Heart left ventricle (tissue), 16 donors: ENCODE data around the gene APOL4. TPM values are rescaled to one million over a fixed set of nuclear protein-coding genes. Genes with fewer than 3 reads are reported as not detected.

ENCODE experiments used
- ATAC-seq, 4 donors: fragments of 200-7000 bp; cut with Tn5 transposase; one replicate each; pipeline ENCODE4 v1.9.1; 2020 to 2022; ENCODE audit warnings: moderate library complexity in 4 of 4, mild to moderate bottlenecking in 3 of 4, moderate number of reproducible peaks in 1 of 4
- DNase-seq, 5 donors: peaks; one replicate each; pipeline ENCODE4 v3.0.0-alpha.2; 2020
- H3K27ac ChIP-seq, 12 donors: fragments of 200-600 bp; sonication (generic) in 4 of 12; one replicate each; pipeline versions ENCODE4 v1.5.0 to v1.8.0; 2016 to 2022; ENCODE audit warnings: mild to moderate bottlenecking in 2 of 12
- H3K27me3 ChIP-seq, 9 donors: fragments of 200-600 bp; sonication (generic) in 2 of 9; one replicate each; pipeline versions ENCODE4 v1.5.1 to v1.8.0; 2016 to 2022; ENCODE audit warnings: mild to moderate bottlenecking in 3 of 9
- H3K36me3 ChIP-seq, 9 donors: fragments of 200-600 bp; sonication (generic) in 2 of 9; one replicate each; pipeline versions ENCODE4 v1.5.0 to v1.8.0; 2018 to 2022; ENCODE audit warnings: mild to moderate bottlenecking in 2 of 9
- H3K4me1 ChIP-seq, 12 donors: fragments of 200-600 bp; sonication (generic) in 4 of 12; one replicate each; pipeline versions ENCODE4 v1.5.0 to v1.8.0; 2016 to 2022; ENCODE audit warnings: mild to moderate bottlenecking in 3 of 12
- H3K4me3 ChIP-seq, 12 donors: fragments of 200-600 bp; sonication (generic) in 4 of 12; one replicate each; pipeline versions ENCODE4 v1.5.0 to v1.8.0; 2017 to 2022; ENCODE audit warnings: mild to moderate bottlenecking in 9 of 12, moderate library complexity in 4 of 12
- H3K9me3 ChIP-seq, 12 donors: fragments of 200-600 bp; sonication (generic) in 4 of 12; one replicate each; pipeline versions ENCODE4 v1.5.0 to v1.8.0; 2016 to 2022; ENCODE audit warnings: mild to moderate bottlenecking in 1 of 12
- POLR2A ChIP-seq, 2 donors: fragments of 450-650 bp; IDR thresholded peaks; one replicate each; pipeline ENCODE4 v1.6.1; 2017; ENCODE audit warnings: antibody characterized with exemption in 2 of 2, mild to moderate bottlenecking in 2 of 2, moderate library complexity in 2 of 2
- WGBS, 4 donors: extraction: QIAGEN DNeasy Blood & Tissue Kit in 2 of 4; methylation state at CpG; one replicate each; pipeline versions ENCODE4 v1.1.5 to v1.1.7; 2013 to 2018; 5-methylcytosine and 5-hydroxymethylcytosine counted together
- intact Hi-C, 10 donors: fragments of 100-400 bp; cut with DNase I; formaldehyde crosslinking; loops; one replicate each; pipeline versions ENCODE4 v1.11.1 to v1.14.2; 2022
- polyA plus RNA-seq, 2 donors: library from polyadenylated mRNA; stranded (reverse); fragments of 200-250 nt; gene quantifications; one replicate each; pipeline ENCODE4 v1.2.3, GENCODE V29; 2013
- total RNA-seq, 9 donors: library from RNA; depleted of rRNA in 2 of 9; stranded (reverse); fragments of >200 nt in 2 of 9; fragmentation: NEBNext Ultra II Directional in 3 of 9; extraction: Animal tissue kit (Norgen Biotek cat#: 25700) in 3 of 9; gene quantifications; one replicate each; pipeline versions ENCODE4 v1.1.0 to v1.2.4, GENCODE V29; 2016 to 2023
- TF ChIP-seq, protein P1 (sequence below), 12 donors: fragments of 200-600 bp; sonication (generic) in 4 of 12; IDR thresholded peaks; one replicate each; pipeline versions ENCODE4 v1.5.0 to v1.8.0; 2018 to 2022; ENCODE audit warnings: antibody characterized with exemption in 12 of 12, mild to moderate bottlenecking in 5 of 12
- donor health status: ischemic (EF 13 %, LVEDD 7.1; RV severe dilation, severe dysfunction).
- donor health status: healthy with polysubstance abuse.
- donor health status: DM: no; HTN: yes; CAD: no.
- donor health status: DM: no; HTN: no; CAD: no.
- donor health status: ischemic (EF 25% LVEDD 6.9; RV normal size, moderate dysfunction).
- donor health status: ischemic (EF 25% LVEDD 5.7; RV mildly dilated, moderate dysfunction).
- donor health status: healthy.
- donor health status: DM: yes; HTN: yes; CAD: no.
- donor health status: ischemic (EF 35%, LVEDD 5.7; RV mildly dilated, moderate dysfunction).
- donor health status: nonischemic (EF 11% LVEDD 7.7; RV severe dilation, severe dysfunction).
- donor health status: DM: yes; HTN: yes; CAD: no.
- donor health status: PGD.
- donor health status: ischemic (EF 29% LVEDD 5.4; RV normal size, mild dysfunction).
- donor health status: nonischemic (EF 23%, LVEDD 6.1; RV moderate dilation, normal function).

The APOL4 gene
- total and polyA plus RNA-seq, 11 donors: 1.7 to 26.5 (median 4.0) TPM; not detected in 2

DNA sequence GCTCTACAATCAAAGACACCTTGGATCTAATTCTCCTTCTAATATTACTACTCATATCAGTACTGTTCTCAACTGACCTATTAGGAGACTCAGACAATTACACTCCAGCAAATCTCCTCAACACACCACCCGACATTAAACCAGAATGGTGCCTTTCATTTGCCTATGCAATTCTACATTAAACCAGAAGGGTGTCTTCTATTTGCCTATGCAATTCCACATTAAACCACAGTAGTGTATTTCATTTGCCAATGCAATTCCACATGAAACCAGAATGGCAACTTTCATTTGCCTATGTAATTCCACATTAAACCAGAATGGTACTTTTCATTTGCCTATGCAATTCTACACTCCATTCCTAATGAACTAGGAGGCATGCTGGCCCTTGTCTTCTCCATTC is 25.7 kb downstream of the APOL4 start:
- Histone ChIP-seq H3K27ac (no peak overlapping the region), H3K27me3 (no peaks in the 10 kb centered on the region), H3K9me3 (no peaks in the 10 kb centered on the region), H3K4me1 (peaks cover 0 to 8% (median 0%) of the 10 kb centered on the region in 12 donors), H3K4me3 (no peak overlapping the region), H3K36me3 (no peaks in the 10 kb centered on the region)
- no peak for TF ChIP-seq POLR2A (IDR thresholded peaks at IDR 0.05)
- TF ChIP-seq, protein P1, sequence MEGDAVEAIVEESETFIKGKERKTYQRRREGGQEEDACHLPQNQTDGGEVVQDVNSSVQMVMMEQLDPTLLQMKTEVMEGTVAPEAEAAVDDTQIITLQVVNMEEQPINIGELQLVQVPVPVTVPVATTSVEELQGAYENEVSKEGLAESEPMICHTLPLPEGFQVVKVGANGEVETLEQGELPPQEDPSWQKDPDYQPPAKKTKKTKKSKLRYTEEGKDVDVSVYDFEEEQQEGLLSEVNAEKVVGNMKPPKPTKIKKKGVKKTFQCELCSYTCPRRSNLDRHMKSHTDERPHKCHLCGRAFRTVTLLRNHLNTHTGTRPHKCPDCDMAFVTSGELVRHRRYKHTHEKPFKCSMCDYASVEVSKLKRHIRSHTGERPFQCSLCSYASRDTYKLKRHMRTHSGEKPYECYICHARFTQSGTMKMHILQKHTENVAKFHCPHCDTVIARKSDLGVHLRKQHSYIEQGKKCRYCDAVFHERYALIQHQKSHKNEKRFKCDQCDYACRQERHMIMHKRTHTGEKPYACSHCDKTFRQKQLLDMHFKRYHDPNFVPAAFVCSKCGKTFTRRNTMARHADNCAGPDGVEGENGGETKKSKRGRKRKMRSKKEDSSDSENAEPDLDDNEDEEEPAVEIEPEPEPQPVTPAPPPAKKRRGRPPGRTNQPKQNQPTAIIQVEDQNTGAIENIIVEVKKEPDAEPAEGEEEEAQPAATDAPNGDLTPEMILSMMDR (IDR thresholded peaks at IDR 0.05): no peak
- ATAC-seq: no peak
- intact Hi-C loops: no loop called here
- no peak for DNase-seq
- 0 to 65% (median 41%) methylated on average over 1 of the region's 1 CpG for WGBS, 4 donors

DNA sequence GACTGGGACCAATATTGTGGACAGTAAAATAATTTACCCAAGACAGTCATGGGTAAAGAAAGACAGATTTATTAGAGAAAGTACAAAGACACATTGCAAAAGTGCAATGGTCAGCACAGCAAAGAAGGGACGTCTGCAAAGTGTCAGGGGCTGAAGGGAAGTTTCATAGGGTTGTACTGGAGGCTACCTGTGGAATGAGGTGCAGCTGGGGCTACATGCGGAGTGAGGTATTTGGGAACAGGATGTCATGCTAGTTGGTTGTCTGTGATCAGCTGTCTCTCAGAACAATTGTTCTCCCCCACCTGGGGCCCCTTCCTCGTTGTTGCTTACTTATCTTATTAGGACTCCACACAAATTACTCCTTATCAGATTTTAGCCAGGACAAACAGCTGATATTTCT is 29.7 kb downstream of the APOL4 start:
- TF ChIP-seq POLR2A (IDR thresholded peaks at IDR 0.05): no peak
- TF ChIP-seq, protein P1 (IDR thresholded peaks at IDR 0.05): no peak
- Histone ChIP-seq H3K9me3 (peaks cover 0 to 4% (median 0%) of the 10 kb centered on the region in 12 donors), H3K27ac (no peak overlapping the region), H3K4me3 (no peak overlapping the region), H3K36me3 (no peaks in the 10 kb centered on the region), H3K27me3 (no peaks in the 10 kb centered on the region), H3K4me1 (no peaks in the 10 kb centered on the region)
- intact Hi-C loops: no loop called here
- ATAC-seq: no peak
- 52 to 58% (median 57%) methylated on average over 3 of the region's 3 CpGs for WGBS, 4 donors
- no peak for DNase-seq

- H3K4me3 ChIP-seq: no peak overlapping the region
- no peak for TF ChIP-seq POLR2A (IDR thresholded peaks at IDR 0.05)
- TF ChIP-seq, protein P1 (IDR thresholded peaks at IDR 0.05): no peak
- no peaks in the 10 kb centered on the region for H3K27me3 ChIP-seq
- DNase-seq (no peak), ATAC-seq (no peak)
- 87 to 89% (median 88%) methylated on average over 10 of the region's 10 CpGs for WGBS, 4 donors
- H3K36me3 ChIP-seq: no peaks in the 10 kb centered on the region
- intact Hi-C loops: no loop called here
- peaks cover 0 to 39% (median 2%) of the 10 kb centered on the region in 12 donors for H3K4me1 ChIP-seq
- H3K27ac ChIP-seq: no peak overlapping the region
- H3K9me3 ChIP-seq: peaks cover 0 to 4% (median 0%) of the 10 kb centered on the region in 12 donors
Measured at GRCh38 chr22:36166518-36167220, 34.9 kb downstream of the APOL4 start.

DNA sequence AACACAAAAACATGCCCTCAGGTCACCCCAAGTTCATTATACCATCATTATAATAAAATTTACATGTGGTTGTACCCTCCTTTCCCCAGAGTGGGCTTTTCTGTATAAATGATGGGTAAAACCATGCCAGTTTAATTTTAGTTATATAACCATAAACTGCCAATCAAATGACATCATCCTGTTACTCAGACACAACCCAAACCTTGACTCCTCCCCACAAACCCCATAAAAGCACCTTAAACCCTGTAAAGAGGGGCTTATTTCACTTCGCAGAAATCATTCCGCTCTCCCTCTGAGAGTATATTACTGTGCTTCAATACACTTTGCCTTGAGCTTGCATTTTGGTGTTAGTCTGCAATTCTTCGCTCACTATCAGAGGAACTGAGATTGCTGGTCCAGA is 35.5 kb downstream of the APOL4 start:
- Histone ChIP-seq H3K4me3 (no peak overlapping the region), H3K9me3 (peaks cover 0 to 4% (median 0%) of the 10 kb centered on the region in 12 donors), H3K4me1 (peaks cover 0 to 45% (median 7%) of the 10 kb centered on the region in 12 donors), H3K27me3 (no peaks in the 10 kb centered on the region), H3K27ac (peak overlapping the region in 1 of 12 donors; percentile 91), H3K36me3 (no peaks in the 10 kb centered on the region)
- WGBS, 4 donors: 95 to 100% (median 96%) methylated on average over 3 of the region's 3 CpGs
- no peak for ATAC-seq
- no peak for DNase-seq
- intact Hi-C loops: no loop called here
- TF ChIP-seq, protein P1 (IDR thresholded peaks at IDR 0.05): no peak
- no peak for TF ChIP-seq POLR2A (IDR thresholded peaks at IDR 0.05)
